TTC549 (cell line): ENCODE measurements around the gene MRTFA.

Source experiments
- FAIRE-seq: peaks from 2 replicates; lab custom pipeline; 2012; peaks lifted over from hg19 to GRCh38; lab: Jason Lieb, UNC

MRTFA gene

DNA sequence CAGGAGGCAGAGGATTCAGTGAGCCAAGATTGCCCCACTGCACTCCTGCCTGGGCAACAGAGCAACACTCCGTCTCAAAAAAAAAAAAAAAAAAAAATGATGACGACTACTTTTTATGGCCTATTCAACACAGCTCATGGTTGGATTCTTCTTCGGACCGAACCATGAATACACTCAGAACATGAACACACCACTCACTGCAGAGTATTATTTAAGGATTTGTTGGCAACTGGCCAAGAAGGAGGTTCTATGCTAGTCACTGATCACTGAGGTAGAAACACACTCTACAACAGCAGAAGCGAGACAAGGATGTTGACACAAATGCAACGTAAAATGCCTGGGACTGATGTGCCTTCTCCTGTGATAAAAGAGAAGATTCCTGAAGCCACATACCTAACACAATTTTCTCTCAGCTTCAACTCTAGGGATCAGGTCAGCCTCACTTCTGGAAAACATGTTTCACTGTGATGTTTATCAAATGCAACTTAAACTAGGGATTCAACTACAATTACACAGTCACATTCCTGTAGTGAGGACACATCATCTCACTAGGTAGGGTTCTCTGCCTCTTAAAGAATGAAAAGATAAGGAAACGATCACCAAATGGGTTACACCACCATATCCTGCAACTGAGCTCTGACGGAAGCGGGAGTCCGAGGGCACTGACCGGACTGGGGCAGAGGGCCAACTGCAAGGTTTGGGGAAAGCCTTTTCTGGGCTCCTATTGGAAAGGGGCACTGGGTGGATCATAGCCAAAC, 183.6 kb downstream of the MRTFA start:
- no peak for FAIRE-seq

DNA sequence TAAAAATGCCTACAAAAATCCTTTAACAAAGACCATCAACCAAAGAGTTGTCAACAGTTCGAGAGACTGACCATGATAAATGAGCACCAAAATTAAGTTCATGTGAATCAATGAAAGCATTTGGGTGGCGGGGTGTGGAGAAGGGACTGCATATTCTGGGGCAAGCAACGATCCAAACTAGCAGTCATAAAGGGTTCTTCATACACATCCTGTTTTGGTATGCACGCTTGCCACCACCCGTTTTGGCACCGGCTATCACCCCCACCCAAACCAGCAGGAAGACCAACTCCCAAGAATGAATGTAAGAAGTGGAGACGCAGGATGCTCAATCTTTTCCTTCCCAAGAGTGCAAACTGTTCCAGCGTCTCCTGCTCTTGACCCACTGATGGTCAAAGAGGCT, 185.3 kb downstream of the MRTFA start:
- FAIRE-seq: no peak

DNA sequence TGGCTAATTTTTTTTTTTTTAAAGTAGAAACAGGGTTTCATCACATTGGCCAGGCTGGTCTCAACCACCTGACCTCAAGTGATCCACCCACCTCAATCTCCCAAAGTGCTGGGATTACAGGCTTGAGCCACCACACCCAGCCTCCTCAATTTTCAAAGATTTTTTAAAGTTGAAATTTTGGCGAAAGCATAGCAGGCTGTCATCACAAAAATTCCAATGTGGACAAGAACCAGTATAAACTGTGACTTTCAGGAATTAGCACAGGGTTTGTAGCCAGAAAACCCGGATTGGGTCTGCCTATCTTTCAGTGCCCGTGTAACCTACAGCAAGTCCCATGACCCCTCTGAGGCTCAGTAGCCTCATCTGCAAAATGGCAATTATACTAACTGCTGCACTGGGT, 185.9 kb downstream of the MRTFA start:
- no peak for FAIRE-seq

DNA sequence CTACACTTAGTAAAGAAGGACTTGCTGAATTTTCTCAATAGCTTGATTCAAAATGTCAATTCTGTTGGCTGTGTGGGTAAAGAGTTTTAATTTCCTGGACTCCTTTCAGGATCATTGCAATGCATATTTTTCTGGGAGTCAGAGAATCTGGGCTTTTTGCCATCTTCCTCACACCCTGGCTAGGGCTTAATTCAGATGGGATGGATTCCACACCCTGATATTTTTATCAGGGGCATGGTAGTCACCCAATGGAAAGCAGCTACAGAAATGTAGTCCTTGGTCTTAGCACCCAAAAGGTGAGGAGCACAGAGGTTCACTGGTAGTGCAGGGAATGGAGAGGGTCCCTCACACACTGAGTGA, 186.9 kb downstream of the MRTFA start:
- no peak for FAIRE-seq

DNA sequence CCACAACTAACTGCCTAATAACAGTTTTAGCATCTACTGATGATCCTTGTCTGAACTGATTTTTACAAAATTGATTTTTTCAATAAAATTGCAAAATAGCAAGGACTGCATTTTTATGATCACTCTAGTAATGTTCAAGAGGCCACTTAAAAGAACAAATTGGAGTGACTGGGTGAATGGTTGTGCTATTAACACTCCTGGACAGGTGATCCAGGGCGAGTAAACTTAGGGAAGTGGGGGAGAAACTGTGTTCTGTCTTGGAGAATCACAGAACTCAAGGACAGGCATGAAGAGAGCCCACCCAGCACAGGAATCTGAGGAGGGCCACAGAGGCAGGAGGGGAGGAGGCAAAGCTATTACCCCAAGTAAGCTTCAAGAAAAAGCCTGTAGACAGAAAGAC, 190.3 kb downstream of the MRTFA start:
- FAIRE-seq: no peak

DNA sequence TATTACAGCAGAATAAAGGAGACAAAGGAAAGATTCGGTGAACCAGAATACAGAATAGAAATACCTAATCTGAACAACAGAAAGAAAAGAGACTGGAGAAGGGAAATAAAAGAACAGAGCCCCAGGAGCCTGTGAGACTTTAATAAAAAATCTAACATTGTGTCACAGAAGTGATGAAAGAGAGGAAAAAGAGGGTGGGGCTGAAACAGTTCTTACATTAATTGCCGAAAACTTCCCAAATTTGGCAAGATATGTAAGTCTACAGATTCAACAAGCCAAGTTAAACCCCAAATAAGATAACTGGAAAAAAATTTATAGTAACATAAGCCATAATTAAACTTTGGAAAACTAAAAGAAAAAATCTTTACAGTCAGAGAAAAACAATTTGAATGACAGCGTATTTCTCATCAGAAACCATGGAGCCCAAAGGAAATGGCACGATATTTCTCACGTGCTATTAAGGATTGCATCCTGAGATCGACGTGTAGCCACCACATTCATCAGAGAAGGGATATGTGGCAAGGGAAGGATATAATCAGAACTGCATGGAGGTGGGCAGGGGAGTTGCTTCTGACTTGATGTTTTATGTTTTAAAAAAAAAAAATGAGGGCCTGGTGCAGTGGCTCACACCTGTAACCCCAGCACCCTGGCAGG, 192.2 kb downstream of the MRTFA start:
- FAIRE-seq: no peak

DNA sequence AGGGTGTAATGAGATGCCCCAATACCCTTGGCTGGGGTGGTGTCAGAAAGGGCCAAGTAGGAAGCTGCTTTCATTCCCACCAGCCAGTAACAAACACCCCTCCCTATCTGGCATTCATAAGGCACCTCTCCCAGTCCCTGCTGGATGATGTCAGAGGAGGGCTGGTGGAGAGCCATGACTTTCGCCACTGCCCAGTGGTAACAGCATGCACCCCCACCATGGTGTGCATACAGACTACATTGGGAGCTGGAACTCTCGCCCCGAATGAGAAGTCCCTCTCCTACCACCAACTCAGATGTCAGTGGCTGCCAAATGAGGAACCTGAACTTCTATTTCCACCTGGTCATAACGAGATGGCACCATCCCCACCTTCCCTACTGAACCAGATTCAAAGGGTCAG, 192.8 kb downstream of the MRTFA start:
- FAIRE-seq: no peak

DNA sequence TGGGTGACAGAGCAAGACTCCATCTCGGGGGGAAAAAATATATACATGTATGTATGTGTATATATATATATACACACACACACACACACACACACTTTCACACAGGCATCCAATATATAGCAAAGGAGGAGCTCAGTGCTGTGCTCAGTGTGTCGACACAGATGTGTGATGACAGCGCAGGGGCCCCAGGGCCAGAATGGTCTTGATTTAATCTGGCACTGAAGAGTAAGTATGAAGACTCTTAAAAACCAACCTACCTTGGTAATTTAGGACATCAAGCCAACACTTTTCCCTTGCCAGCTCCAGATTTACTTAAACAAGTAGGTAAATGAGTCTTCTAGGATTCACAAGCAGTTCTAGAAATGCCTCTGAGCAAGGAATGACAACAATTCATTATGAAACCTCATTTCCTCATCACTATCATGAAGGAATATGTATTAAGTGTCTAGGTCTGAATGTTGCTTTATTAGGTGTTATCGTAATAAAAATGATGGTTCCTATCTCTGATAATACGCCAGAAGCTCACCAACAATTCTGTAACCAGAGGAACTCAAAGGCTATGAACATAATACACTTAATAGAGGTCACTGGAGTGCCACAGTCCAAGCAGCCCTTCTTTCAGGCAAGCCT, 194.6 kb downstream of the MRTFA start:
- FAIRE-seq: no peak

DNA sequence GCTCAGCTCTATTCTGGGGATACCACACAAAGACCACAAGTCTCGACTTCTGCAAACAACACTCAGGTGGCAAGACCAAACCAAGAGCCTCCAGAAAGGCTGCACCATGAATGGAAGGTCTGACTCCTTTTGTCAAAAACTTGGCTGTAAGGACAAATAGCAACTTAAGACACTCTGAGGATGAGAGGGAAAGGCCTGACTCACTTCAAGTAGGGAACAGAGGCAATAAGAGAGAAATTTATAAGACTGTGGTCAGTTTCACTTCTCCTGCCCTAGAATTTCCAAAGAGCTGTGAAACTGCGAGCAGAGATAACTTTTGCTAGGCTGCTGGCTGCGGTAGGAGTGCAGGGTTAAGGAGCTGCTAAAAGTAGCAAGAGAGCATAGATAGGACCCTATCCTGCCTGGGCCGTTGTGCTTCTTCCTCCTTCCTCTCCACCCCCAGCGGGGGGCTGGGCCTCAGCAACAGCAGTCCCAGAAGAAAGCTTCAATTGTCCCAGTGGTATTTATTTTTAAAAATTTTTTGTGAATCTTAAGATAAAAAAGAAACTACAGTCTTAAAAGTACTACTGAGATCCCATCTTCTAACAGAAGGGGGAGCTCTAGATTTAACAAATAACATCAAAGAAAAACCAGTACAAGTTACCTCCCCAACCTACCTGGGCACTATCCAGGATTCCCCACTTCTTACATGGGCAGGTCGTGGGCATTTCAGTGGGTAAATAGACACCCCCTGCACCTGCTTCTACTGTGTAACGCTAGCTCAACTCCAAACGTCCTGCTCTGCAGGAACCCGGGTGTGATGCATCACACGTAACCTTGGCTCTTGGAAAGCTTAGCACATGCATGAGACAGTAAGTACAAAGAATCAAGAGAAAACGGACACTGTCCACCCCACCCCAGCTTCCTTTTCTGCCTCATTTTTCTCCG, 199.8 kb downstream of the MRTFA start:
- FAIRE-seq: peak; percentile 11

DNA sequence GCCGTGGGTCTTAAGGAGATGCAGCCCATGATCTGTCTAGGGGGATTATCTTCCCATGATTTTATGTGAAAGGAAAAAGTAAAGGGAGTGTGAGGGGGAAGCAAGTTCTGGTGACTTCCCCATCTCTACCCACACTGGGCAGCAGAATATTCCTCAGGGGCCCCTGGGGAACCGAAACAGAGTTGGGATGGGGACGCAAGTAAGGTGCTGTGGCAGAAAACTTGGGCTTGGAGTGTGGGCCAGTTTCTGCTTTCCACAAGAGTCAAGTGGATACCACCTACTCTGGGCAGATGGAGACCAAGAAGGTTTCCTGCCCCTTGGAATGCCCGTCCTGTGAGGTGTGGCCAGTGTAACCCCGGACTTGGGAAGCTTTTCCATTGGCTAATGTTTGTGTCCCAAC, 201.8 kb downstream of the MRTFA start:
- FAIRE-seq: no peak

DNA sequence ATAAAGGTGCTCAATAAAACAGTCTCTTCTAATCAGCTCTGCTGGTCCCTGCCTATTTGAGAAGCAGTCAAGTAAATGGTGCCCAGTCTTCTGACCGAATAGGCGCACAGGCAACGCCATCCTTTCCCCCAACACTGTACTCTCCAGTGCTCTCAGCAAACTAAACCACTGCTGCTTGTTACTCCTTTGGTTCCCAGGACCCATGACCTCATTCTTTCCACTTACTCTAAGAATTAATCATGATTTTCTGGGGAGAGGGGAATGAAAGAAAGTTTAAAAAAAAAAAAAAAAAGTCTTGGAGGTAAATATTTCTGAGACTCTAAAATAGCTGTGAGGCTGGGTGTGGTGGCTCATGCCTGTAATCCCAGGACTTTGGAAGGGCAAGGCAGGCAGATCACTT, 202.4 kb downstream of the MRTFA start:
- FAIRE-seq: no peak

DNA sequence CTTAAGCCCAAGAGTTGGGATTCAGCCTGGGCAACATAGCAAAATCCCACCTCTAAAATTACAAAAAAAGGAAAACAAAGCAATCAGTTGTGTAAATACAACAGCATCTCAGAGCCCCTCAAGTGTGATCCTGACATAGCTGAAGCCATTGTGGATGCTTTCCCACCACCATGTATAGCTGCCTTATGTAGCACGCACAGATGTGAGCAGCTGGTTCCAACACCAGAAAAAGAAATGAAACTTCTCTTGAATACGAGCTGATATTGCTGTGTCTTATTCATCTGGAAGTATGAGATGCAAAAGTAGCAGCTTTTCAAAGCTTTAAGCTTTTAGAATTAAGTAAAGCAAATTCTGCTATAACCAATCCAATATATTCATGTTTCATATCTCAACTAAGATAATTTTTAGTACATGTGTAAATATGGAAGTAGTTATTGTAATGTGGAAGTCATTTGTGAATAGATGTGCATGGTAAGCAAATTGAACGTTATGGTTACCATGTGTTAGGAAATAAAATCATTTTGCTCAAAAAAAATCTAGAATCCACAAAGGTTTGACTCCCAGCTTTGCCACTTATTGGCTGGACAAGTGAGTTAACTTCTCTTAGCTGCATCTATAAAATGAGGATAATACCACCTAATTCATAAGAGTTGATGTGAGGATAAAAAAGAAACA, 203.0 kb downstream of the MRTFA start:
- no peak for FAIRE-seq

DNA sequence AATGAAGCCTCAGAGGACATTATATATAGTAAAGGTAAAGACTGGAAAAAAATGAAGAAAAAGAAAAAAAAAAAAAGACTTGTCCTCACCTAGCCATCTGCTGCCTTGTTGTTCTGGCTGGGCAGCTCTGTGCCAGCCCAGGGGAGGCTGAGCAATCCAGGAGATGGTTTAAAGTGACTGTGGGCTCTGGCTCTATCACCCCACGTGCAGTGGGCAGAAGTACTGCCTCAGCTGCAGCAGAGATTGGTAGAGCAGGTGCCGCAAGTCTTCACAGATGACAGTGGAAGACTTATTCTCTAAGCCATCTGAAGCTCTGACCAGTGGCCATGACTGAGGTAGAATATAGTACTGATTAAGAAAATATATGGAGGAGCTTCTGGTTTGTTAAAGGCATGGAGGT, 203.9 kb downstream of the MRTFA start:
- FAIRE-seq: no peak

DNA sequence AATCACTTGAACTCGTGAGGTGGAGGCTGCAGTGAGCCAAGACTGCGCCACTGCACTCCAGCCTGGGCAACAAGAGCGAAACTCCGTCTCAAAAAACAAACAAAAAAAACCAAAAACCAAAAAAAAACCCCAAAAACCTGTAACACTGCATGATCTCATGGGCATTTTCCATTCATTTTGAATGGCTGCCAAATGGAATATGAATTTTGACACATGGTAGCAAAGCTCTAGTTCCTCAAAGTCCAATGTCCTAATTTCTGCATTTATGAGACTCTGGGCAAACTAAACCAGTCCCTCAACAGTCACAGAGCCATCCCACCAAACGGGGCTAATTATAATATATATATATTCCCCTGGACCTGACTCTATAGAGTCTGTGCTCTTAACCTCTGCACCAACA, 204.4 kb downstream of the MRTFA start:
- FAIRE-seq: no peak

DNA sequence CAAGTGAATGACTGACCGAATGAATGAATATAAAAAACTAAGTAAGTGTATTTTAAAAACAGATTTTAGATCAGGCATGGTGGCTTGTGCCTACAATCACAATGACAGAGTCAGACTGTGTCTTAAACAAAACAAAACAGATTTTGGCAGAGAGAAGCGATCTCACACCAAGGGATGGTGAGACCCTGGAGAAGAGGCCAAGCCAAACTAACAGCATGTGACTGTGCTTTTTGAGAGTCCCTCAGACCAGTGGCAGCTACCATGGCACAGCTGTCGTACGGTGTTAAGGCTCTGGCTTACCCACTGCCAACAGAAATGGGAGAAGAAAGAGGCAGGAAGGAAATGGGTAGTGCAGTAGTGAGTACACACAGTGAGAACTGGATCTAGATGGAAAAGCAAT, 205.5 kb downstream of the MRTFA start:
- no peak for FAIRE-seq

DNA sequence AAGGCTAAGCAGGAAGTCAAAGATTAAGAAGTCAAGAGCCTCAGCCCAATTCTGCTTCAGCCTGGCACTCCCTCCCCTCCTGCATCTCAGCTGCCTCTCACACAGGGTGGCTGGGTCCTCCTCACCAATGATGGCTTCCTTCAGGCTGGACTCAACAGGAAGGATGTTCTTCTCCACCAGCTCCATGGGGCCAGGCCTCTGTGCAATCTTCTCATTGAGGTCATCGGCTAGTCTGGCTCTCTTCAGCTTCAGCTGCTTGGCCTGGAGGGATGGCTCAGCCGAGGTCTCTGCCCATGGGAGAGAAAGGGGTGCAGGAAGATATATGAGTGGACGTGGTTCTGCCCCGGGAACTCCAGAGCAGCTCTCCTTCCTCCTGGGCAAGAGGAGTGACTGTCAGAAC, 207.0 kb downstream of the MRTFA start:
- no peak for FAIRE-seq

DNA sequence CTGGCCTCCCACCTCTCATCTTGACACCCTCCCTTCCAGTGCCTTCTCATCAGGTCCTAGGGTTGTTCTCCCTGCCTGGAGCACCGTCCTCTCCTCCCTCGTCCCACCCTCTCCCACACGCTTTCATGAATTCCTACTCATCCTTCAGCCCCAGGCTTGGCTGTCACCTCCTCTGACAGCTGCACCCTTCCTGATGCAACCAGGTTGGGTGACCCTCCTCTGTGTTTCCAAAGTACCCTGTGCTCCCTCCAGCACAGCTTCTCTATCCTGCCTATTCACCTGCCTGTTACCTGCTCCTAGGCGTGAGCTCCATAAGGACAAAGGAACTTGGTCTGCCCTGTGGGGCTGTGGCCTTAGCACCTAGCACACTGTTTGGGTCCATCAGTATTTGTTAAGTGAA, 207.7 kb downstream of the MRTFA start:
- FAIRE-seq: no peak

DNA sequence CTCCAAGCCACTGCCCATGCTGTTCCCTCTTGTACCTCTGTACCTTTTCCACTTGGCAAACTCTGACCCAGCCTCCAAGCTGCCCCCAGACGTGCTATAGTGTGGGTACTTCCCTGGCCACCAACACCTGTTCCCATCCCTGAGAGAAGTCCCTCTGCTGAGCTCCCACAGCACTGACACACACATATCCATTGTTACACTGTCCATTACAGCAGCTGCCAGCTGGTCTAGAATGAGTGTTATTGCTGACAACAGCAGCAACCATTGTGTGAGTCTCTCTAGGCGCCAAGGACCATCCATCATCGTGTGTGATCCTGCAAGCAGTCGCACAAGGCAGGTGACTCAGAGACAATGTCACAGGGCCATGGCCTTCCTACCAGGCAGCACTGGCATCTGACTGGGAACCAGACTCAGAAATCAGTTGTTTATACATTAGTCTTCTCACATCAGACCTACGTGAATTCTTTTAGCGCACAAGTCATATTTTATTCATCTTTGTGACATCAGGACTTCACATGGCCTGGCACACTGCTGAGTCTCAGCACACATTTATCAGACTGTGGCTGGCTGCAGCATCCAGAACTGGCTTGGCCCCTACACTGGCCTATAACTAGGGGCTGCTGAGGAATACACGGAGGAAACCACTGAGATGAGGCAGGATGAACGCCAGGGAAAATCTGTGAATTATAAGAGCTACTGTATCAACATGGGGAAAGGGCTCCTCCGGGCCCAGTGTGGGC, 209.8 kb downstream of the MRTFA start:
- no peak for FAIRE-seq

DNA sequence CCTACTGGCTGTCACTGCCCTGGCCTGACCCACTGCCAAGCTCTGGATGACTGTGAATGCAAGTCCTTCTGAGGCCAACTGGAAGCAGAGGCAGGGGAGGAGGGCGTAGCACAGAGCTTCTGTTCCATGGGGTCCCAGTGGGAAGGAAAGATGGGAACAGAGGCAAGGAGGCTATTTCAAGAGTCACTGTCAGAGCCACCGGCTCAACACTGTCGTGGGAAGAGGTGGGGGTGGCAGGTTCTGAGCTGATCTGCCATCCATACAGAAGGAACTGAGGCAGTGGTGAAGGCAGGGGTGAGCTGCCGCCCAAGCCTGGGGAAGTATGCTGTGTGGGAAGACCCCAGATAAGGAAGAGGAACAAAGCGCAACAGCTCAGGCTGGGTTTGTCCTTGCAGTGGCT, 211.4 kb downstream of the MRTFA start:
- FAIRE-seq: no peak

DNA sequence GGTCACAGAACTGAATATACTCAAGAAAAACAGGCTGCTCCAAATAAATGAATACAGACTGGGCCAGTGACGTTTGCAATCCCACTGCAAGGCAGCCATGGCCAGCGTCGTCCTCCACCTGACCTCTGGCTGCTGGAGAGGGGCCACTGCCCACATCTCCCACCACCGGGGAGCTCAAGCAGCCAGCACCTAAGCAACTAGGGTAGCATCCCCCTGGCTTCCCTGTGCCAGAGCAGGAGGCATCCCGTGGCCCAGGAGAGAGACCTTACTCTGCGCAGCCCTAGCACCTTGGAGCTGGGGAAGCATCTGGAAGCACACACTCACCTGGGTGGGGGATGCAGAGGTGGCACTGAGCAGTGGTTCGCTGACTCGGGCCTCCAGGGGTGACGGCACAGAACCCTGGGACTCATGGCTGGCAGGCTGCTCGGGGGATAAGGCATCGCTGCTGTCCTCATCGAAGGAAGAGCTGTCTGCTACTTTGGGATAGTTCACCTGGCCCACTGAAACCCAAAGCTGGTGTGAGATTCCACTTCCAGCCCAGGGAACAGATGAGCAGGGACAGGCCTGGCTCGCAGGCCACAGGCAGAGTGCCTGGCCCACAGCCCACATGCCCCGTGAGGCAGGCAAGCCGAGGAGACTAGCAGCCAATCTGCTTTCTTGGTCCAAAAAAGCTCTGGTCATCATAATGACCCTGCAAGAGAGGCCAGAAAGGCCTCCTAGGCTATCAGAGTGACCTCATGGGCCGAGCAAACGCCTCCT, 212.5 kb downstream of the MRTFA start:
- FAIRE-seq: no peak

DNA sequence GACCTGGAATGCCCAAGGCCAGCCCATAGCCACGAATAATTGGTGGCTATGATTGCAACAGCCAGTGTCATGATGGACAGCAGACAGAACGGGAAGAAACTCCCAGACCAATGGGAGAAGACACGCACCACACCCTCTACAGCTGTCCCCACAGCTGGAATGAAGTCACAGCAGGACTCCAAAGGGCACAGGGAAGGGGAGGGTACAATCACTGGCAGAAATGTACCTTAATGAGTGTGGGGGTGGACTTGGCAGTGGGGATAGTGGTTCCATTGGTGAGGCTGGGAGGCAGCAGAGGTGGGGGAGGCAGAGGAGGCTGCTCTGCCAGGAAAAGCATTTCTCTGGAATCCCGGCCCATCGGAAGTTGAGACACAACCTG, 213.2 kb downstream of the MRTFA start:
- no peak for FAIRE-seq
